ENCODE results near the gene ADAM8.
A peak's percentile ranks its signal among the peaks of the same experiment; 100 is the strongest.

Gene ADAM8

GRCh38 chr10:133308421-133309099 lies 31.9 kb upstream of the ADAM8 start, which contains the start of the genes TUBGCP2 and ZNF511:
TSS of gene TUBGCP2 (minus strand) at chr10:133308872. CDS start at chr10:133302941, 5,931 bp downstream.
TSS of gene ZNF511 (plus strand) at chr10:133308914. CDS start at chr10:133308944, 30 bp downstream.
- peak; percentile 80 to 92 (median 85) for DNase-seq

- peak; percentile 63 to 89 (median 81) for DNase-seq
Observed at GRCh38 chr10:133307776-133308420, 31.2 kb upstream of the ADAM8 start.

GRCh38 chr10:133306941-133307379 lies 30.3 kb upstream of the ADAM8 start:
- DNase-seq: no peak

- no peak for DNase-seq
Observed at GRCh38 chr10:133306097-133306476, 29.4 kb upstream of the ADAM8 start.

GRCh38 chr10:133303206-133303605 lies 26.5 kb upstream of the ADAM8 start:
- no peak for DNase-seq

GRCh38 chr10:133302230-133302629 lies 25.6 kb upstream of the ADAM8 start:
- DNase-seq: no peak

- DNase-seq: no peak
Observed at GRCh38 chr10:133299738-133300137, 23.1 kb upstream of the ADAM8 start.

- DNase-seq: no peak
Observed at GRCh38 chr10:133299224-133299623, 22.6 kb upstream of the ADAM8 start.

- DNase-seq: no peak
Observed at GRCh38 chr10:133298466-133298865, 21.8 kb upstream of the ADAM8 start.

GRCh38 chr10:133297504-133297903 lies 20.8 kb upstream of the ADAM8 start:
- no peak for DNase-seq

GRCh38 chr10:133295426-133296320 lies 19.0 kb upstream of the ADAM8 start:
- DNase-seq: no peak

- no peak for DNase-seq
Observed at GRCh38 chr10:133294189-133294588, 17.5 kb upstream of the ADAM8 start.

GRCh38 chr10:133293810-133294119 lies 17.1 kb upstream of the ADAM8 start:
- no peak for DNase-seq

- no peak for DNase-seq
Observed at GRCh38 chr10:133292919-133293809, 16.5 kb upstream of the ADAM8 start.

- no peak for DNase-seq
Observed at GRCh38 chr10:133289761-133290160, 13.1 kb upstream of the ADAM8 start.

- no peak for DNase-seq
Observed at GRCh38 chr10:133287832-133288500, 11.3 kb upstream of the ADAM8 start.

- DNase-seq: no peak
Observed at GRCh38 chr10:133286366-133286765, 9.7 kb upstream of the ADAM8 start.

GRCh38 chr10:133285217-133285616 lies 8.5 kb upstream of the ADAM8 start:
- no peak for DNase-seq

- DNase-seq: no peak
Observed at GRCh38 chr10:133283931-133284330, 7.3 kb upstream of the ADAM8 start.

- DNase-seq: no peak
Observed at GRCh38 chr10:133282846-133283390, 6.2 kb upstream of the ADAM8 start.

GRCh38 chr10:133281628-133282372 lies 5.1 kb upstream of the ADAM8 start:
- DNase-seq: no peak
